IMR-90 (cell line): ENCODE results near the gene R3HDM4. TPM values are rescaled to one million over a fixed set of nuclear protein-coding genes. Genes with fewer than 3 reads are reported as not detected.
A peak's percentile ranks its signal among the peaks of the same experiment; 100 is the strongest.

ENCODE experiments used
- ATAC-seq: fragments of 200-7000 bp; cut with Tn5 transposase; 2 replicates; pipeline ENCODE4 v1.9.1; 2020; ENCODE audit warnings: low read depth, mild to moderate bottlenecking, moderate library complexity
- BruUV-seq: library from RNA; stranded (reverse); fragments of 400-500 nt; replicated peaks from 2 replicates; lab custom pipeline; 2021; lab: Mats Ljungman, UMichigan
- CTCF ChIA-PET: fragments of 300-600 bp; formaldehyde crosslinking; extraction: SDS; loops from one replicate; lab custom pipeline; 2021; ENCODE audit warnings: antibody characterized with exemption; lab: Yijun Ruan, JAX
- POLR2A ChIA-PET: fragments of 300-600 bp; sonication (Branson Sonifier 250); formaldehyde crosslinking; loops from one replicate; lab custom pipeline; 2022; ENCODE audit warnings: antibody characterized with exemption; ENCODE audit not compliant: unreplicated experiment; lab: Charles Lee
- DNase-seq: peaks from one replicate; pipeline ENCODE4 v3.0.0; 2013
- H2AFZ ChIP-seq: replicated peaks from 2 replicates; pipeline ENCODE3; 2013; ENCODE audit warnings: low read length, mild to moderate bottlenecking; ENCODE audit not compliant: poor library complexity
- H2AK5ac ChIP-seq: 2 replicates; pipeline ENCODE4 v1.6.1; 2013; ENCODE audit warnings: low read depth, low read length, inconsistent platforms
- H2AK9ac ChIP-seq: replicated peaks from 2 replicates; pipeline ENCODE3; 2013; ENCODE audit warnings: mild to moderate bottlenecking, low read depth, low read length, moderate library complexity; ENCODE audit not compliant: poor library complexity
- H2BK120ac ChIP-seq: 2 replicates; pipeline ENCODE4 v1.6.1; 2013; ENCODE audit warnings: low read depth, low read length, inconsistent platforms
- H2BK15ac ChIP-seq: 3 replicates; pipeline ENCODE4 v1.6.1; 2013; ENCODE audit warnings: low read depth, low read length, inconsistent platforms
- H2BK20ac ChIP-seq: 2 replicates; pipeline ENCODE4 v1.6.1; 2013; ENCODE audit warnings: low read depth, mild to moderate bottlenecking, inconsistent platforms, low read length, moderate library complexity
- H2BK5ac ChIP-seq: 2 replicates; pipeline ENCODE4 v1.6.1; 2013; ENCODE audit warnings: mild to moderate bottlenecking, low read depth, low read length, inconsistent platforms; ENCODE audit not compliant: poor library complexity, severe bottlenecking
- H3K14ac ChIP-seq: replicated peaks from 2 replicates; pipeline ENCODE4 v1.6.1; 2013; ENCODE audit warnings: low read depth, low read length, inconsistent platforms
- H3K18ac ChIP-seq: 2 replicates; pipeline ENCODE4 v1.6.1; 2013; ENCODE audit warnings: low read depth, low read length, control low read depth
- H3K23ac ChIP-seq: 2 replicates; pipeline ENCODE4 v1.6.1; 2013; ENCODE audit warnings: low read depth, low read length, inconsistent platforms
- H3K27ac ChIP-seq: 2 replicates; pipeline ENCODE4 v1.5.1; 2013; ENCODE audit warnings: mild to moderate bottlenecking, control low read depth, low read length; ENCODE audit not compliant: insufficient read depth
- H3K27me3 ChIP-seq: 2 replicates; pipeline ENCODE4 v1.6.1; 2013; ENCODE audit warnings: low read length; ENCODE audit not compliant: control insufficient read depth, insufficient read depth
- H3K36me3 ChIP-seq: 2 replicates; pipeline ENCODE4 v1.6.1; 2013; ENCODE audit warnings: low read length, mixed read lengths; ENCODE audit not compliant: control insufficient read depth, insufficient read depth
- H3K4ac ChIP-seq: 2 replicates; pipeline ENCODE4 v1.6.1; 2013; ENCODE audit warnings: low read depth, low read length, inconsistent platforms
- H3K4me1 ChIP-seq: 2 replicates; pipeline ENCODE4 v1.6.1; 2013; ENCODE audit warnings: low read length, mixed read lengths; ENCODE audit not compliant: control insufficient read depth, insufficient read depth
- H3K4me2 ChIP-seq: 2 replicates; pipeline ENCODE4 v1.6.1; 2013; ENCODE audit warnings: low read depth, mild to moderate bottlenecking, control low read depth, low read length, moderate library complexity
- H3K4me3 ChIP-seq: 2 replicates; pipeline ENCODE4 v1.5.1; 2013; ENCODE audit warnings: low read depth, mild to moderate bottlenecking, control low read depth, low read length, moderate library complexity; ENCODE audit not compliant: insufficient read depth
- H3K56ac ChIP-seq: 2 replicates; pipeline ENCODE4 v1.6.1; 2013; ENCODE audit warnings: low read length, inconsistent platforms; ENCODE audit not compliant: insufficient read depth; ENCODE audit errors: extremely low read depth
- H3K79me1 ChIP-seq, 2 experiments: 2 replicates each; pipeline ENCODE4 v1.6.1; 2013; ENCODE audit warnings: low read length in 2 of 2, inconsistent platforms in 1 of 2, low read depth in 1 of 2
- H3K9ac ChIP-seq: 2 replicates; pipeline ENCODE4 v1.6.1; 2013; ENCODE audit warnings: low read depth, low read length, control low read depth
- H3K9me1 ChIP-seq: 2 replicates; pipeline ENCODE4 v1.6.1; 2013; ENCODE audit warnings: low read length, inconsistent platforms; ENCODE audit not compliant: insufficient read depth
- H3K9me3 ChIP-seq: 2 replicates; pipeline ENCODE4 v1.6.1; 2013; ENCODE audit warnings: low read length; ENCODE audit not compliant: control insufficient read depth, insufficient read depth
- H4K20me1 ChIP-seq: 2 replicates; pipeline ENCODE4 v1.6.1; 2013; ENCODE audit warnings: low read length, inconsistent platforms; ENCODE audit not compliant: insufficient read depth
- H4K5ac ChIP-seq: 2 replicates; pipeline ENCODE4 v1.6.1; 2013; ENCODE audit warnings: mild to moderate bottlenecking, low read depth, low read length, control low read depth
- H4K8ac ChIP-seq, 2 experiments: 2 replicates each; pipeline ENCODE4 v1.6.1; 2013; ENCODE audit warnings: low read depth in 2 of 2, low read length in 2 of 2, control low read depth in 1 of 2, inconsistent platforms in 1 of 2
- H4K91ac ChIP-seq: 2 replicates; pipeline ENCODE4 v1.6.1; 2013; ENCODE audit warnings: low read depth, low read length, inconsistent platforms; ENCODE audit not compliant: insufficient read depth
- BHLHE40 ChIP-seq: fragments of 150-350 bp; IDR thresholded peaks from 2 replicates; pipeline ENCODE4 v1.6.1; 2016; ENCODE audit warnings: mild to moderate bottlenecking, low read depth, low read length
- FOS ChIP-seq: fragments of 150-350 bp; IDR thresholded peaks from 2 replicates; pipeline ENCODE4 v1.6.1; 2016; ENCODE audit warnings: low read depth, low read length
- MAFK ChIP-seq: IDR thresholded peaks from 2 replicates; pipeline ENCODE4 v1.6.1; 2012; ENCODE audit warnings: low read depth, low read length, improper control_type of control experiment
- MAZ ChIP-seq: IDR thresholded peaks from 2 replicates; pipeline ENCODE4 v1.6.1; 2012; ENCODE audit warnings: low read depth, mild to moderate bottlenecking, low read length, improper control_type of control experiment, moderate library complexity, borderline replicate concordance
- MXI1 ChIP-seq: IDR thresholded peaks from 2 replicates; pipeline ENCODE4 v1.6.1; 2012; ENCODE audit warnings: low read depth, mild to moderate bottlenecking, low read length, moderate library complexity, borderline replicate concordance
- NFE2L2 ChIP-seq: fragments of 150-350 bp; IDR thresholded peaks from 2 replicates; pipeline ENCODE4 v1.6.1; 2016; ENCODE audit warnings: low read depth, mild to moderate bottlenecking, low read length
- POLR2A ChIP-seq: IDR thresholded peaks from 2 replicates; pipeline ENCODE4 v1.6.1; 2012; ENCODE audit warnings: mild to moderate bottlenecking, low read depth, low read length
- RAD21 ChIP-seq: IDR thresholded peaks from 2 replicates; pipeline ENCODE4 v1.6.1; 2012; ENCODE audit warnings: low read length, improper control_type of control experiment
- RCOR1 ChIP-seq: IDR thresholded peaks from 2 replicates; pipeline ENCODE4 v1.6.1; 2012; ENCODE audit warnings: mild to moderate bottlenecking, low read length, improper control_type of control experiment; ENCODE audit not compliant: insufficient replicate concordance
- RFX5 ChIP-seq: IDR thresholded peaks from 2 replicates; pipeline ENCODE4 v1.8.0; 2012; ENCODE audit warnings: low read depth, mild to moderate bottlenecking, low read length, moderate library complexity
- SMC3 ChIP-seq: fragments of 150-350 bp; IDR thresholded peaks from 2 replicates; pipeline ENCODE4 v1.6.1; 2016; ENCODE audit warnings: low read depth, mild to moderate bottlenecking, antibody characterized with exemption, low read length, moderate library complexity
- WGBS, 2 experiments: methylation state at CpG; one replicate each; pipeline versions ENCODE4 v1.1.5 to v1.1.7; 2013; ENCODE audit warnings: missing lambda C conversion rate in 2 of 2; ENCODE audit not compliant: insufficient read length in 1 of 2; ENCODE audit errors: extremely low coverage in 2 of 2; 5-methylcytosine and 5-hydroxymethylcytosine counted together
- dilution Hi-C: fragments of 300-500 bp; cut with HindIII; formaldehyde crosslinking; loops from one replicate; pipeline ENCODE4 v1.14.3; 2018; ENCODE audit warnings: low sequenced_read_pairs; ENCODE audit not compliant: unreplicated experiment
- in situ Hi-C: fragments of 300-500 bp; cut with MboI; formaldehyde crosslinking; loops from 3 replicates; pipeline ENCODE4 v1.14.3; 2019; ENCODE audit warnings: low sequenced_read_pairs, inconsistent platforms, mixed read lengths
- intact Hi-C: fragments of 100-400 bp; cut with micrococcal nuclease; formaldehyde crosslinking; loops from 2 replicates; pipeline ENCODE4 v1.10.0; 2022
- polyA plus RNA-seq, 3 experiments: library from polyadenylated mRNA; depleted of rRNA; stranded (reverse); fragments of >200 nt; gene quantifications; 2 replicates each; pipeline ENCODE4 v1.2.3, GENCODE V29; 2012; ENCODE audit warnings: low replicate concordance in 1 of 3
- total RNA-seq: library from RNA; depleted of rRNA; stranded (reverse); fragments of >200 nt; gene quantifications from 2 replicates; pipeline ENCODE4 v1.2.3, GENCODE V29; 2012
- TF ChIP-seq, protein P1 (sequence below): fragments of 150-350 bp; IDR thresholded peaks from 2 replicates; pipeline ENCODE4 v1.6.1; 2017; ENCODE audit warnings: mild to moderate bottlenecking, antibody characterized with exemption, low read length, low read depth
- TF ChIP-seq, protein P2 (sequence below): fragments of 150-350 bp; IDR thresholded peaks from 2 replicates; pipeline ENCODE4 v1.6.1; 2016; ENCODE audit warnings: low read depth, mild to moderate bottlenecking, low read length, moderate library complexity, borderline replicate concordance
- TF ChIP-seq, protein P3 (sequence below): conservative IDR thresholded peaks from 2 replicates; pipeline ENCODE4 v1.5.1; 2012; ENCODE audit warnings: mild to moderate bottlenecking, low read depth, low read length, improper control_type of control experiment

Gene R3HDM4
- total and polyA plus RNA-seq, 2 of the 4 experiments (the other 2 are of a cell fraction), result 9.0 to 51.5 TPM

DNA sequence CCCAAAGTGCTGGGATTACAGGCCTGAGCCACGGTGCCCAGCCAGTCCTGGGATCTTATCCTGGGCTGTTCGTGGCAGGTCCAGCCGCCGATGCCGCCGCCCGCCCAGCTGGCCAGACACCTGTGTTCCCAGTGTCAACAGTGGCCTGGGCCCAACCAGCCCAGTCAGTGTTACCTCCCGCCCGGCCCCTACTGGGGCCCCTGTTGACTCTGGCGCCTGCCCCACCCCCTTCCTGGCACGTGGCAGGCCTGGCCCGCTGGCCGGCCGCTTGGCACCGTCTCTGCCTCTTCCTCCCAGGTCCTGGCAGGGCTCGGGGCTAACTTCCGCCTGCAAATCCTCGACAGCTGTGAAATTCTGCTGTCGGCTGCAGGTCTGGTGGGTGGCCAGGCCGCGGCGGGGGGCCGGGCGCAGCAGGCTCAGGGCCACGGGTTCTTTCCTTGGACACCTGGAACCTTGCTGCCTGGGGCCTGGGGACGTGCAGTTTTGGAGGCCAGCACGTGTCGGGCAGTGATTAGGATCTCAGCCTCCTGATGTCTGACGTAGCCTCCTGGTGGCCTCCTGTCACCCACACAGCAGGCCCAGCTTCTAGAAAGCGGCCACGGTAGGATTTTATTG is 22.0 kb upstream of the R3HDM4 start:
- Histone ChIP-seq H3K79me1 (peaks cover 30 to 65% of the 10 kb centered on the region in 2 experiments), H2BK20ac (no peak overlapping the region), H3K4me3 (no peak overlapping the region), H3K9ac (no peak overlapping the region), H2AFZ (peak overlapping the region; percentile 63), H3K9me3 (no peaks in the 10 kb centered on the region), H3K4ac (peak overlapping the region; percentile 98), H3K9me1 (peaks cover 11% of the 10 kb centered on the region), H4K5ac (peak overlapping the region; percentile 1; the same call in 1 of the 2 replicates), H2AK9ac (peak overlapping the region; percentile 99), H2BK120ac (peak overlapping the region; percentile 97; the same call in 1 of the 2 replicates), H3K4me1 (peaks cover 28% of the 10 kb centered on the region), H3K18ac (no peak overlapping the region; the same call in 1 of the 2 replicates), H3K14ac (peak overlapping the region; percentile 7; the same call in 1 of the 2 replicates), H3K4me2 (no peak overlapping the region), H2AK5ac (peak overlapping the region; percentile 99), H4K91ac (peak overlapping the region; percentile 98; the same call in 1 of the 2 replicates), H4K20me1 (peaks cover 41% of the 10 kb centered on the region), H3K23ac (0 out of 2 replicates have a peak overlapping the region, but pooled peaks have one; percentile 29), H2BK5ac (peak overlapping the region; percentile 98), H4K8ac (peak overlapping the region; percentile 70 to 88; a peak in 2 of 4 replicates), H3K27ac (peak overlapping the region; percentile 97), H3K36me3 (peaks cover 55% of the 10 kb centered on the region), H2BK15ac (peak overlapping the region; percentile 93; the same call in 1 of the 3 replicates), H3K27me3 (no peaks in the 10 kb centered on the region), H3K56ac (no peak overlapping the region)
- ChIA-PET CTCF (interaction anchor here (0.6 kb wide), 1 partner anchor 162 kb away, joined by 3 read pairs; no protein-coding TSS in a partner anchor), POLR2A (no interaction called here)
- in situ Hi-C loops, result no loop called here
- BruUV-seq, result no TSS peak
- 38% methylated on average over 20 of the region's 31 CpGs; no CpG with 5 or more reads in 1 of the 2 experiments for WGBS, 2 experiments
- DNase-seq (peak; percentile 49), ATAC-seq (0 out of 2 replicates have a peak, but pooled peaks have one; percentile 2)
- intact Hi-C loops, result no loop called here
- dilution Hi-C loops, result no loop called here
- TF ChIP-seq RAD21, result no peak
- peak; percentile 17; the same call in 1 of the 2 replicates for TF ChIP-seq MXI1
- TF ChIP-seq, protein P1, sequence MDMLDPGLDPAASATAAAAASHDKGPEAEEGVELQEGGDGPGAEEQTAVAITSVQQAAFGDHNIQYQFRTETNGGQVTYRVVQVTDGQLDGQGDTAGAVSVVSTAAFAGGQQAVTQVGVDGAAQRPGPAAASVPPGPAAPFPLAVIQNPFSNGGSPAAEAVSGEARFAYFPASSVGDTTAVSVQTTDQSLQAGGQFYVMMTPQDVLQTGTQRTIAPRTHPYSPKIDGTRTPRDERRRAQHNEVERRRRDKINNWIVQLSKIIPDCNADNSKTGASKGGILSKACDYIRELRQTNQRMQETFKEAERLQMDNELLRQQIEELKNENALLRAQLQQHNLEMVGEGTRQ, result peak; percentile 26; the same call in 1 of the 2 replicates
- peak; percentile 69 for TF ChIP-seq BHLHE40
- TF ChIP-seq, protein P2, sequence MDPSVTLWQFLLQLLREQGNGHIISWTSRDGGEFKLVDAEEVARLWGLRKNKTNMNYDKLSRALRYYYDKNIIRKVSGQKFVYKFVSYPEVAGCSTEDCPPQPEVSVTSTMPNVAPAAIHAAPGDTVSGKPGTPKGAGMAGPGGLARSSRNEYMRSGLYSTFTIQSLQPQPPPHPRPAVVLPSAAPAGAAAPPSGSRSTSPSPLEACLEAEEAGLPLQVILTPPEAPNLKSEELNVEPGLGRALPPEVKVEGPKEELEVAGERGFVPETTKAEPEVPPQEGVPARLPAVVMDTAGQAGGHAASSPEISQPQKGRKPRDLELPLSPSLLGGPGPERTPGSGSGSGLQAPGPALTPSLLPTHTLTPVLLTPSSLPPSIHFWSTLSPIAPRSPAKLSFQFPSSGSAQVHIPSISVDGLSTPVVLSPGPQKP, result no peak
- TF ChIP-seq MAZ, result no peak
- no peak for TF ChIP-seq NFE2L2
- TF ChIP-seq, protein P3, sequence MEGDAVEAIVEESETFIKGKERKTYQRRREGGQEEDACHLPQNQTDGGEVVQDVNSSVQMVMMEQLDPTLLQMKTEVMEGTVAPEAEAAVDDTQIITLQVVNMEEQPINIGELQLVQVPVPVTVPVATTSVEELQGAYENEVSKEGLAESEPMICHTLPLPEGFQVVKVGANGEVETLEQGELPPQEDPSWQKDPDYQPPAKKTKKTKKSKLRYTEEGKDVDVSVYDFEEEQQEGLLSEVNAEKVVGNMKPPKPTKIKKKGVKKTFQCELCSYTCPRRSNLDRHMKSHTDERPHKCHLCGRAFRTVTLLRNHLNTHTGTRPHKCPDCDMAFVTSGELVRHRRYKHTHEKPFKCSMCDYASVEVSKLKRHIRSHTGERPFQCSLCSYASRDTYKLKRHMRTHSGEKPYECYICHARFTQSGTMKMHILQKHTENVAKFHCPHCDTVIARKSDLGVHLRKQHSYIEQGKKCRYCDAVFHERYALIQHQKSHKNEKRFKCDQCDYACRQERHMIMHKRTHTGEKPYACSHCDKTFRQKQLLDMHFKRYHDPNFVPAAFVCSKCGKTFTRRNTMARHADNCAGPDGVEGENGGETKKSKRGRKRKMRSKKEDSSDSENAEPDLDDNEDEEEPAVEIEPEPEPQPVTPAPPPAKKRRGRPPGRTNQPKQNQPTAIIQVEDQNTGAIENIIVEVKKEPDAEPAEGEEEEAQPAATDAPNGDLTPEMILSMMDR, result no peak
- TF ChIP-seq RCOR1, result no peak
- TF ChIP-seq SMC3, result no peak
- no peak for TF ChIP-seq MAFK
- no peak for TF ChIP-seq POLR2A
- TF ChIP-seq FOS, result no peak
- no peak for TF ChIP-seq RFX5
